ENCODE results near the gene ASB15.
"Not testable (repeated sequence)": the region's sequence is repeated elsewhere in the genome, so short reads cannot be mapped to it uniquely, and the experiment has no call there.

ASB15 gene

GRCh38 chr7:123601530-123601929 is at the start of gene ASB15:
Gene ASB15 (plus strand): TSS chr7:123601821. CDS start chr7:123614503, 12,682 bp downstream.
- no peak for DNase-seq

DNA sequence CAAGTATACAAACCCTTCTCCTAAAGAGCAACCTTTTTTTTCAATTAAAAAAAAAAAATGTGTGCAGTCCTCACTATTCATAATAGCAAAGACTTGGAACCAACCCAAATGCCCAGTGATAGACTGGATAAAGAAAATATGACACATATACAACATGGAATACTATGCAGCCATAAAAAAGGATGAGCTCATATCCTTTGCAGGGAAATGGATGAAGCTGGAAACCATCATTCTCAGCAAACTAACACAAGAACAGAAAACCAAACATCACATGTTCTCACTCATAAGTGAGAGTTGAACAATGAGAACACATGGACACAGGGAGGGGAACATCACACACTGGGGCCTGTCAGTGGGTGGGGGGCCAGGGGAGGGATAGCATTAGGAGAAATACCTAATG is 49.5 kb upstream of the ASB15 start:
- DNase-seq, result not testable (repeated sequence)

DNA sequence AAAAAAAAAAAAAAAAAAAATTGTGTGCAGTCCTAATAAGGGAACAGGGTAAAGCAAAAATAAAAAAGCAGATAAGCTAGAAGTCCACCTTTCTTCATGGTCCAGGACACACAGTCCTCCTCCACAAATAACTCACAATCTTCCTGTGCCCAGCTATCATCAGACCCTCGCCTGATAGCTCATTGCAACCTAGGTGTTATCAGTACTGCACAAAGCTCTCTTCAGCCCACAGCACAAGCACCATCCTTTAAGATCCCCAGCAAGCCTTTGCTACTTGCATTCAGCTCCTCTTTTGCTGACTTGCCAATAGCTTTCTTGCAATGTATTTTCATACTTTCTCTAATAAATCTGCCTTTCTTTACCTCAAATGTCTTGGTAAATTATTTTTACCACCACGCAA is 49.0 kb upstream of the ASB15 start:
- DNase-seq, result no peak

DNA sequence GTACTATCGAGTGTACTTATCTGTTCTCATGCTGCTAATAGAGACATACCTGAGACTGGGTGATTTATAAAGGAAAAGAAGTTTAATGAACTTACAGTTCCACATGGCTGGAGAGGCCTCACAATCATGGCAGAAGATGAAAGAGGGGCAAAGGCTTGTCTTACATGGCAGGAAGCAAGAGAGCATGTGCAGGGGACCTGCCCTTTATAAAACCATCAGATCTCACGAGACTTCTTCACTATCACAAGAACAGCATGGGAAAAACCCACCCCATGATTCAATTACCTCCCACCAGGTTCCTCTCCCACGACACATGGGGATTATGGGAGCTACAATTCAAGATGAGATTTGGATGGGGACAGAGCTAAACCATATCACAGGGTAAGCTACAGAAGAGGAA is 48.5 kb upstream of the ASB15 start:
- DNase-seq, result no peak

DNA sequence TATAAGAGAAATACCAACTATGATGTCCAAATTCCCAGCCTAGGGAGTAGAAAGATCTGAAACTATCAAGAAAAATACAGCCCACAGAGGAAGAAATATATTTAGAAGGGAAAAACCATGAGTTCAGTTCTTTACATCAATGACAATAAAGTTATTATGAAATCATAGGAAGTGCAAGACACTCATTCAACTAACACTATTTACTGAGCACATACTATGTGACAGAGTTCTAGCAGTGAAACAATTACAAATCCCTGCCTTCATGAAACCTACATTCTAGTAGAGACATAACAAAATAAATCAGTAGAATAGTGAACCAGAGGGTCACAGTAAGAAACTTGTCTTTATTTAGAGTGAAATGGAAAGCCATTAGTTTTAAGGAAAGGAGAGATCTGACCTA is 46.1 kb upstream of the ASB15 start:
- DNase-seq, result no peak

DNA sequence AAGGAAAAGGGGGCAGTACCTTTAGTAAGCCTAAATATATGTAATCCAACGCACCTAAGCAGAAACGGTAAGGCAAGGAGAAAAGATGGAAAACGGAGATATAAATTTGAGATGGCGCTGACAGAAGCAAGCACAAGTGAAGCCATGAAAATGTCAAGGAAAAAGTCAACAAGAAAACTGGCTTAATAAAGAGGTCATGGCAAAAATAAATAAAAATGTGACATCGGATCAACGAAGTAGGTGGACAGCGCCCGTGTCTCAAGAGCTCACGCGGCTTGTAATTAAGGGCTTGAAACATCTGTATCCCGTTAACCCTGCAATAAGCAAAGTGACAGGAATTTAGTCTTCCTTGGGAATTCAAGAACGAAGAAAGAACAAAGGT is 44.6 kb upstream of the ASB15 start:
- DNase-seq, result no peak

- DNase-seq, result peak; percentile 74 to 90 (median 82)
Measured at GRCh38 chr7:123557398-123558288, 44.0 kb upstream of the ASB15 start, which contains the start of gene NDUFA5. Gene NDUFA5 (minus strand): TSS chr7:123557818. CDS start chr7:123557795, 23 bp downstream.

DNA sequence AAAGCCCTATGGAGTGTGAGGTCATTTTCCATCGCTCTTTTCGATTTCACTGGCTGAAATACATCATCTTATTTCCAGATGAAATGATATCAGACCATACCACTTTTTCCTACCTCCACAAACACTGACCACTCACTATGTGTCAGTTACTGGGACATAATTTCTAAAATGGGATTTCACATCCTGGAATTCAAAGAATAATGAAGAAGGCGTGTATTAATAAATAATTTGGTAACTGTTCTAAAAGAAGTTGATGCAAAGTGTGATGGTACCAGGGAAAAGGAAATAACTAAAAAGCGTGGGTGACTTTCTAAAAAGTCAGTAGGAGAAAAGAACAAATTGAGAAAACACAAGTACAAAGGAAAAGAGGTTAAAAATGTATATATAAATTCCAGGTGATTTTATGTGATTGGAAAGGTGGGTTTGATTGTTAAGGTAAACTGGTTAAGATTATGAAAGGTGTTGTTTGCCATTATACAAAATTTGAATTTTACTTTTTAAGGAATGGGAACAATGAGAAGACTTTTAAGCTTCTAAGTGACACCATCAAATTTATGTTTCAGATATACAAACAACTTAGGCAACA is 43.2 kb upstream of the ASB15 start:
- no peak for DNase-seq

- DNase-seq, result no peak
Measured at GRCh38 chr7:123562121-123562520, 39.5 kb upstream of the ASB15 start.

DNA sequence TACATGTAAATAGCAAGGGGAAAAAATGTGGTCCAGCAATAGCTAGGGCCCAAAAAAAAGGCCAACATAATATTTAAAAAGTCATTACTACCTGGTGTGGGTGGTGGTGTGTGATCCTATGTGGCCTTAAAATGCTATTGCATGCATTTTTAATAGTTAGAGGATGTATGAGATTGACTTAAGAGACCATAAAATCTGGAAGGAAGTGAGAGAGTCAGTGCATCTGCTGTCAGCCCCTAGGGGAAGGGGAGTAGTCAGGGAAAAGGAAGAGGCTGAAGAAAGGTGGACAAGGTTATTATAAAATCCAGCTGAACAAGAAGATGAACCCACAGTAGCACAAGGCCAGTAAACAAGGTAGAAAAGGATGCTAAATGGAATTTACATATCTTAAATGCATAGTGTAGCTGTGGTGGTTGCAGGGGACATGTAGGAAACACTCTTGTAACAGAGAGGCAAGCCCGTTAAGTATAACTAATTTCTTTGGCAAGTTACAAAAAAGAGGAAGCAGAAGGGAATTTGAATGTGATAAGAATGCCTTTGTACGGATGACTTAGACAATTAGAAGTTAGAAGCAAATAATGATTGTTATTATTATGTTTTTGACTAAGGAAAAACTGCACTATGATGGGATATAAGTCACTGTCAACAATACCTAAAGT is 32.1 kb upstream of the ASB15 start:
- DNase-seq, result no peak

DNA sequence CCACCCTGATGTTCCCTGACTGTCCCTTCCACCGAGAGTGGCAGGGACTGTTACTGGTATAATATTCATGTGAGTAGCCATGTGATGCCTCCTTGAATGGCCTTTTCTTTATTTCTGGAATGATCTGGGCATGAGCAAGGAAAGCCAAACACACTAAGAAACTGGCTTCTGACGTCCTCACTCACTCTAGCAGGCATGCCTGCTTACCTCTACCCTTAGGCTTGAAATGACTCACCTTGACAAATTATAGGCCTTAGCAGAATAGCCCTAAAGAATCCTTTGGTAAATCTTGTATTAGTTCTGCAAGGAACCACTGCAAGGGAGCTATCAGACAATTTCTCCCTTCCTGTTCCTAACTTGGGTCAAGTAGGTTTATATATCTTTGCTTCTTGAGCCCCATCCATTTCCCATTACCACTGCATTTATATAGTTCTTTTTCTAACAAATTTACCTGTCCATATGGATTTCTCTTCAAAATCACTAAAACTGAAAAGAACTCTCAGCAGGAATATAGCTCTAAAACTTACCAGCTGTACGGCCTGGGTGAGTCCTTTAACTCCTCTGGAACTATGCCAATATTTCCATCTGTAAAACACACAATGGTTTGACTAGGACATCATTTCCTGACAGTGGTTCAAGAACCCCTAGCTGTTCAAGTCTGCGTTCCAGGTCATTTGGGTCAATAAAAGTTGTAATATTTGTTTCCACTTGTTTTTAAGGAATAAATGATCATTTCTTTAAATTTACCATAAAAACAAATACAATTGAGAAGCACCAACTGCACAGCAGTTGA is 31.0 kb upstream of the ASB15 start:
- DNase-seq, result no peak

GRCh38 chr7:123571187-123571586 is 30.4 kb upstream of the ASB15 start:
- no peak for DNase-seq

DNA sequence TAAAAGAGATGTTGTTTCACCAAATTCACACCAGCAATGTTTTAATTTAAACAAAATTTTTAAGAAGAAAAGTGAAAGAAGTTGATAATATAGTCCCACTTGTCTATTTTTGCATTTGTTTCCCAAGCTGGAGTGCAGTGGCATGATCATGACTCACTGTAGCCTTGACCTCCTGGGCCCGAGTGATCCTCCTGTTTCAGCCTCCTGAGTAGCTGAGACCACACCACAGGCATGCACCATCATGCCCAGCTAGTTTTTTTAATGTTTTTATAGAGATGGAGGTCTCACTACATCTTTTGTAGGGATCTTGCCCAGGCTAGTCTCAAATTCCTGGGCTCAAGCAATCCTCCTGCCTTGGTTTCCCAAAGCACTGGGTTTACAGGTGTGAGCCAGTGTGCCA is 29.9 kb upstream of the ASB15 start:
- DNase-seq, result no peak

DNA sequence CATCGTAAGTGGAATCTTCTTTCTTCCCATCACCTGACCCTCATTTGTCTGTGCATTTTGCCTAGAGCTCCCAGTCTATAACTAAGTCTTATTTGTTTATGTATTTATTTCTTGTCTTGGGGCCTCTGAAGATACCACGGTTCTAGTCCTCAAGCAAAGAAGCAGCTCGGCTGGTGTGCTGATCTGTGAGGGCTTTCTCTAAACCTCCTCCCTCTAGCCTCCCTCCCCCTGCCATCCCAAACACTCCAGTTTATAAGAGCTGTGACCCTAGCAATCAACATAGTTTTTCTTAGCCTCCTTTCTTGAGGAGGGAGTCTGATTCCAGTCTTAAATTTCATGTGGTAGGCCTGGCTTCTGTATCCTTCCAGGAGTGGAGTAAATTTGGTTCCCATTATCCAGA is 28.3 kb upstream of the ASB15 start:
- no peak for DNase-seq

- no peak for DNase-seq
Measured at GRCh38 chr7:123573896-123574467, 27.6 kb upstream of the ASB15 start.

- DNase-seq, result no peak
Measured at GRCh38 chr7:123579416-123579815, 22.2 kb upstream of the ASB15 start.

DNA sequence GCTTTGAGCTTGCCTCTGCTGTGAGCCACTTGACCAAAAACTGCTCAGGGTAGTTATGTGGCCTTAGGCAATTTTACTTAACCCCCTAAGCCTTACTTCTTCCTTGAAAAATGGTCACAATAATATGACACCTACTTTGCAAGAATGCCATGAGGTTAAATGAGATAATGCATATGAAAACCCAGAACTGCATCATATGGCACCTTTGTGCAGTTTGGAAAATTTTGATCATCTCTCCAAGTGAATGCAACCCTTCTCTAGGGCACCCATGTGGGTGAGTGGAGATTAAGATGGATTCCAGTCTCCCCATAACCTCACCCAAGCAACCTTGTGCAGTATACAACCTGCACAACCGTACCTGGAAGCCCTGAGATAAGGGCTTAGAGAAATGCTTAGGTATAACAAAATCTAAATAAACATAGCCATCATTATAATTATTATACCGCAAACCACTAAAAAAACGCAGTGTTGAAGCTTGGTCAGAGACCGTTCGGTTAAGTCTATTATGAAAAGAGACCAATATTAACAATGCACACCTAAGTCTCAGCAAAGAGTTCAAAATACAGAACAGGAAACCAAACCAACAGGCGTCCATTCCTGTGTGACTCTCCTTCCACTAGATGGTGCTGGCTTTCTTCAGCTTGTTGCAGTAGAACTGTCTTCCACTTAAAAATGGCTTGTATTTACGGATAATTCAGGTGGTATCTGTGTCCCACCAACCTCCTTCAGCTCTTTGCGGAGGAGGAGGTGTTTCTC is 21.0 kb upstream of the ASB15 start:
- no peak for DNase-seq

DNA sequence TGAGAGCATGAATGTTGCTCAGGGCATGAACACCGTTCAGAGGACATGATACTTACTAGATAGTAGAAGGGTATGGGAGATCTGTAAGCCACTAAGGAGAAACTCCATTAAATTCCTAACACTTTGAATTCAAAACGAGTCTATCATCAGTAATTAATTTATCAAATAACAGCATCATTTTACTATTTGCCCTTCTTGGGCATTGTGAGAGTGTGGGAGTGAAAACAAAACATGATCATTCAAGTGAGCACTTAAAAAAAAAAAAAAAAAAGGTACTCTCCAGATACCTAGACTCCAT is 20.5 kb upstream of the ASB15 start:
- no peak for DNase-seq

DNA sequence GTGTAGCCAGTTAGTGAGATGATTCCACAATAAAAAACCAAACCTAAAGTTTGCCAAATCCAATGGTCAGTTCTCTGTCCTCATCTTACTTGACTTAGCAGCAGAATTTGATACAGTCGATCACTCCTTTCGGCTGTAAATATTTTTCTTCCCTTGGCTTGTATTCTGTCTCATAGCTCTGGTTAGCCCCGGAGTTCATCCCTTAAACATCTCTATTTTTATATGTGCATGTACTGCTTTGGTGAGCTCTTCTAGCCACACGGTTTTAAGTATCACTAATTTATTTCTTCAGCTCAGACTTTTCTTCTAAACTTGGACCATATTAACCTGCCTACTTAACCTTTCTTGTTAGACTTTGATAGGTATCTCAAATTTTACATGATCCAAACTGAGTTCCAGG is 17.8 kb upstream of the ASB15 start:
- DNase-seq, result no peak

DNA sequence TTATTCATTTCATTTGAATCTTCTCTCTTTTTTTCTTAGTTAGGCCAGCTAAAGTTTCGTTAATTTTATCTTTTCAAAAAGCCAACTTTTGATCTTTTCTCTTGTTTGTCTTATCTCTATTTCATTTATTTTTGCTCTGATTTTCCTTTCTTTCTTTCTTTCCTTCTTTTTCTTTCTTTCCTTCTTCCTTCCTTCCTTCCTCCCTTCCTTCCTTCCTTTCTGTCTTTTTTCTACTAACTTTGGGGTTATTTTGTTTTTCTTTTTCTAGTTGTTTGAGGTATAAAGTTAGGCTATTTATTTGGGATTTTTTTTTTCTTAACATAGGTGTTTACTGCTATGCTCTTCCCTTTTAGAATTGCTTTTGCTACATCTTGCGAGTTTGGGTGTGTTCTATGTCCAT is 13.2 kb upstream of the ASB15 start:
- DNase-seq, result no peak

DNA sequence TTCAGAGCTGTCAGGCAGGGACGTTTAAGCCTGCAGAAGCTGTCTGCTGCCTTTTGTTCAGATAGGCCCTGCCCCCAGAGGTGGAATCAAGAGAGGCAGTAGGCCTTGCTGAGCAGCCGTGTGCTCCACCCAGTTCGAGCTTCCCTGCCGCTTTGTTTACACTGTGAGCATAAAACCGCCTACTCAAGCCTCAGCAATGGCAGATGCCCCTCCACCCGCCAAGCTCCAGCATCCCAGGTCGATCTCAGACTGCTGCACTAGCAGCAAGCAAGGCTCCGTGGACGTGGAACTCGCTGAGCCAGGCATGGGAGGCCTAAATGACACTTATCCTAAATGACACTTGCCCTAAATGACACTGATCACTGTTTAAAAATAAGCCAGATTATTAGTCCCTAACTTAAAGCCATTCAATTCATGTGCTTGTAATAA is 6.8 kb upstream of the ASB15 start:
- DNase-seq, result no peak

DNA sequence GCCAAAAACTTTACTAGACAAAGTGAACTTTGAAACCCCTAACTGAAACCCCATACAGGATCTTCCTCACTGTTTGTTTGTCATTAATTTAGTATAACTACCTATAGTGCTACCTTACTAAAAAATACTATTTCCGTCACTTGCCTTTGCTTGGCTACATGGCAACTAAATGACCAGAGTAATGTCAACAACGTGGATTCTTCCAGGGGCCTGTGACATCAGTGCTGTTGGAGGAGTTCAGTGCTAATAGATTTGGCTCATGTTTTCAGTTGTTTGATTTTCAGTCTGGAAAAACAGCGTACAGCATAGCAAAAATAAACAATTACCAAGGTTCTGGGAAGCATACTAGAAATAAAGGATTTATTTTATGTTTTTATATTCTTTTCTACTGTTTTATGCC is 3.0 kb upstream of the ASB15 start:
- no peak for DNase-seq
